Fibroblast of upper back skin (primary cell): Measurements from ENCODE around the gene ADIPOQ.
"Not testable (repeated sequence)": the region's sequence is repeated elsewhere in the genome, so short reads cannot be mapped to it uniquely, and the experiment has no call there.

Source experiments
- DNase-seq: peaks from one replicate; pipeline ENCODE4 v3.0.0-alpha.2; 2013

Gene ADIPOQ

GRCh38 chr3:186842426-186843038 is at the start of gene ADIPOQ:
Gene ADIPOQ (plus strand): TSS chr3:186842710. CDS start chr3:186853059, 10,349 bp downstream.
- DNase-seq, result no peak

DNA sequence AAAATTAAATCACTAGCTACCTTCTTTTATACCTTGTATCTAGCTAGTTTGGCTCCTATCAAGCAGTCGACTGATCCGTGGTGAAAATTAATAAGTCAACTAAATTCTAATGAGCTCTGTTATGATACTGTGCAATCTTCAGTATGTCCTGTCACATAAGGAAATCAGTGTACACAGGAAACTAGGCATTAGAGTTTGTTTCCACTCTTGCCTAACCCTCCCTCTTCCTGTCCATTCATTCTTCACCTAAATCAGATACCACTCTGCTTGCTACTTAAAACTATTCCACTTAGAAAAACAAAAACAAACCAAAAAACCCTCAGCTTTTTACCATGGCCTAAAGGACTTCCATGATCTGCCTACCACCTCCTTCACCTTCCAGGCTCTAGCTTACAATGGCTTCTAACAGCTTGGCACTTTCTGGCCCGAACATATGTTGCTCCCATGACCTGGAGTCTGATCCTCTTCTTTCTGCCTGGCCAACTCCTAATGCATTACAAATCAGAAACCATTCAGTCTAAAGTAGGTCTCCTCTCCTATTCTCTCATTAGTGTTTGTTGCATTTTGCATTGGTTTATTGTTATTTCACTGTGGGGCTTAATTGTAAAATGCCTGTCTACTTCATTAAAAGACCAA is 44.2 kb upstream of the ADIPOQ start:
- DNase-seq, result no peak

GRCh38 chr3:186800285-186800684 is 42.2 kb upstream of the ADIPOQ start:
- DNase-seq, result no peak

DNA sequence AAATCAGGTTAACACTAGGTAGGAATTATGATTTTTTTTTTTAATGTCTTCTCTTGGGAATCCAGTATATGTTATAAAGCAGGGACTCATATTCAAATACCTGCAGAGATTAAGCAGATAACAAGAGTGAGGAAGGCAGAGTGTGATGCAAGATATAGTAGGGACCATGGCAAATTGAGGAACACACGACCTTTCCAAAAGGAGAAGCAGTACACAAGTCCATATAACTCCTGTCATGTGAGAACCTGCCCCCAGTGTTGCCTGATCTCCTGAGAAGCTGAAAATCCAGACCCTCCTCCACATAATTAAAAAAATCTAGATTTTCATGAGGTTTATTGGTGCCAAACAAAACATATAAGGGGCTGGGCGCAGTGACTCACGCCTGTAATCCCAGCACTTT is 39.8 kb upstream of the ADIPOQ start:
- DNase-seq, result no peak

- not testable (repeated sequence) for DNase-seq
These were observed 39.1 kb upstream of the ADIPOQ start for GRCh38 chr3:186803447-186803846.

GRCh38 chr3:186806089-186807055 is 36.1 kb upstream of the ADIPOQ start, which contains the start of gene RFC4:
Gene RFC4 (minus strand): TSS chr3:186806482. CDS start chr3:186804713, 1,769 bp downstream.
- DNase-seq, result peak; percentile 70

DNA sequence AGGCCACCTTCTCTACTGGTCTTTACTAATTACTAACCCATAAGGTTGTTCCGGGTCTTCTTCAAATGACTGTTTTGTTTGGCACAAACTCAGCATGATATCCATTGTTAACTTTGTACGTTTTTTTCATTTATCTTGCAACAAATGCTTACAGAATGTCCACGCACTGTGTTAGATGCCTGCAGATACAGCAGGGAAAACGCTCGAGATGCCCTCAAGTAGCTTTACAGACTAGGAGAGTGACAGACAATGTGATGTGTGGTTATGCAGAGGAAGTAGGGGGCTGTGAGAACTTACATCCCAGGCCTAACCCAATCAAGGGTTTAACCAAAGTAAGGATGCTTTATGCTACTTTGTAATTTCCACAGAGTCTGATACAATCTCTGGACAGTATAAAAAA is 35.3 kb upstream of the ADIPOQ start:
- DNase-seq, result no peak

DNA sequence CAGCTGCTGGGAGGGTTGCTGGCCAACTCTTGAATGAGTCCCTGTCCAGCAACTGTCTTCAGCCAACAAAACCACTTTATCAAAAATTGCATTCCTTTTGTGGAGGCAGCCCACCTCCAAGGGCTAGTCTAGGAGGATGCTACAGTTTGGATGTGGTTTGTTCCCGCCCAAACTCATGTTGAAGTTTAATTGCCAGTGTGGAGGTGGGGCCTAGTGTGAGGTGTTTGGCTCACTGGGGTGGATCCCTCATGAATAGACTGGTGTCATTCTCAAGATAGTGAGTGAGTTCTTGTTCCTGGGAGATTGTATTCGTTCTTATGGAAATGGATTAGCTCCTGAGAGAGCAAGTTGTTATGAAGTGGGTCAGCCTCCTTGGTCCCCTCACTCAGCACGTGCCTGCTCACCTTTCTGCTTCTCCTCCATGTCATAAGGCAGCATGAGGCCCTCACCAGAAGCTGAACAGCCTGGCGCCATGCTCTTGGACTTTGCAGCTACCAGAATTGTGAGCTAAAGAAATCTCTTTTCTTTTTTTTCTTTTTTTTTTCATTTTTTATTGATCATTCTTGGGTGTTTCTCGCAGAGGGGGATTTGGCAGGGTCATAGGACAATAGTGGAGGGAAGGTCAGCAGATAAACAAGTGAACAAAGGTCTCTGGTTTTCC is 32.0 kb upstream of the ADIPOQ start:
- DNase-seq, result no peak

DNA sequence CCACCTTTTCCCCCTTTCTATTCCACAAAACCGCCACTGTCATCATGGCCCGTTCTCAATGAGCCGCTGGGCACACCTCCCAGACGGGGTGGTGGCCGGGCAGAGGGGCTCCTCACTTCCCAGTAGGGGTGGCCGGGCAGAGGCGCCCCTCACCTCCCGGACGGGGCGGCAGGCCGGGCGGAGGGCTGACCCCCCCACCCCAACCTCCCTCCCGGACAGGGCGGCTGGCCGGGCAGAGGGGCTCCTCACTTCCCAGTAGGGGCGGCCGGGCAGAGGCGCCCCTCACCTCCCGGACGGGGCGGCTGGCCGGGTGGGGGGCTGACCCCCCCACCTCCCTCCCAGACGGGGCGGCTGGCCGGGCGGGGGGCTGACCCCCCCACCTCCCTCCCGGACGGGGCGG is 31.2 kb upstream of the ADIPOQ start:
- DNase-seq, result not testable (repeated sequence)

- peak; percentile 33 for DNase-seq
These were observed 28.4 kb upstream of the ADIPOQ start for GRCh38 chr3:186814100-186814499.

- DNase-seq, result peak; percentile 86
These were observed 27.1 kb upstream of the ADIPOQ start for GRCh38 chr3:186815435-186815834.

- no peak for DNase-seq
These were observed 24.0 kb upstream of the ADIPOQ start for GRCh38 chr3:186818516-186818915.

DNA sequence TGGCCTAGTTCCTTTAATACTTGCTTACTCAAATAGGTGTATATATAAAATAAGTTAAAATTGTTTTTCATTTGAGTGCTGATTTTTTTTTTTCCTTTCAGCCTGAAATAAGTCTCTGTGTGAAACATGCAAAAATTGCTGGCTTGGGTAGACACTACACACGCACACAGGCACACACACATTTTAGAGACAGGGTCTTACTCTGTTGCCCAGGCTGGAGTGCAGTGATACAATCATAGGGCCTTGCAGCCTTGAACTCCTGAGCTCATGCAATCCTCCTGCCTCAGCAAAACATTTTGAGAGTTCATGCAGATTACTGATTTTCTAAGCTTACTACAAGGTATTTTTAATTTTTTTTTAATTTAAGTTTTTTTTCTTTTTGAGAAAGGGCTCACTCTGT is 23.6 kb upstream of the ADIPOQ start:
- DNase-seq, result no peak

DNA sequence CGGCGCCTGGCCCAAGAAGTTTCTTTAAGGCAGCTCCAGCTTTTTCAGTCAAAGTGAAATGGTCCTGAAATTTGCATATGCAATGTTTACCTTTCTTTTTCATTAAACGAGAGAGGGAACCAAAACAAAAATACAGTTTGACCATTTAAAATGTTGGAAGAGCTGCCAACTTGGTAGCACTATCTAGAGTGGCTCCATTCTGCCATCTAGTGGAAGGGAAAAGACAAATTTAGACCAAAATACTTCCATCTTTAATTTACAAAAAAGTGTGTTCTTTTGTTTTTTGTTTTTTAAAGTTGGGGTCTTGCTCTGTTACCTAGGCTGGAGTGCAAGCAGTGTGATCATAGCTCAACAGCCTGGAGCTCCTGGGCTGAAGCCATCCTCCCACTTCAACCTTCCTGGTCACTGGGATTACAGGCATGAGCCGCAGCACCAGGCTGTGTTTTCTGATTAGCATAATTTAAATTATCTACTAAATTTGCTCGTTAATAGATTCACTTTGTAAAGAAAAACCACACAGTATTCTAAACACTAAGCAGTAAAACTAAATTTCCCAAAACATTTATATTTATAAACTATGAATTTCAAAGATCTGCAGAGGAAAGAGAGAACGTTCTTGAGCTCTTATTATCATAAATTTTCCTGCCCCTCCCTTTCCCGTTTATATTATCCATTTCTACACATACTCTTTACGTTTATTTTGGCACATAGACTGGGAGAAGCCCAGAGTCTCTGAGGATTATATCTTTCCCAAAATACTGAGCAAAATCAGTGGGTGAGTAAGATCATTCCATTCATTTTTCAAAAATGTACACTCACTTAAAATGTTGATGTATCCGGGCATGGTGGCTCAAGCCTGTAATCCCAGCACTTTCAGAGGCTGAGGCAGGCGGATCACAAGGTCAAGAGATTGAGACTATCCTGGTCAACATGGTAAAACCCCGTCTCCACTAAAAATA is 20.8 kb upstream of the ADIPOQ start:
- DNase-seq, result peak; percentile 86

DNA sequence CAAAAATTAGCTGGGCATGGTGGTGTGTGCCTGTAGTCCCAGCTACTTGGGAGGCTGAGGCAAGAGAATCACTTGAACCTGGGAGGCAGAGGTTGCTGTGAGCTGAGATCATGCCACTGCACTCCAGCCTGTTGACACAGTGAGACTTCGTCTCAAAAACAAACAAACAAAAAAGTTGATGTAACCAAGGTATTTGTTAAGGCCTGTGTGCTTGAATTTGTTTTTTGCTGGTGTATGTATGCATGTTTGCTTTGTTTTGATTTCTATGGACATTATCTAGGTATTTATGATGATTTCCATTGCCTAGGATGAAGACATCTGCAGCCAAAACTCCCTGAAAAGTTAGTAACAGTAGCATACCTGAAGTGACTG is 20.1 kb upstream of the ADIPOQ start:
- DNase-seq, result not testable (repeated sequence)

DNA sequence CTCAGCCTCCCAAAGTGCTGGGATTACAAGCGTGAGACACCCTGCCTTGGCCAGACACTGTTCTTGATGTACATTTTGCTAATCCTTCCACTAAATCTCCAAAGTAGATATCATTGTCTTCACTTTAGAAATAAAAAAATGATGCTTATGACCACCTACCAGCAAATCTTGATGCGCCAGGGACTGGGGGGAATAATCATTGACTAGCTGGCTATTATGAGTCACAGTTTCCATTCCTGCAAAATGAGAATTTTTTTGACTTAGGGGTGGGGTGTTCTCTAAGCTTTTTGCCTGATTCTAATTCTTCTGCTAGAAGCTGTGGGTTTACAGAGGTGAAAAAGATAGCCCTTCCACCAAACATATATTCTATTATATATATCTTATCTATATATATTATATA is 19.1 kb upstream of the ADIPOQ start:
- peak; percentile 68 for DNase-seq

GRCh38 chr3:186824430-186825139 is 17.9 kb upstream of the ADIPOQ start:
- no peak for DNase-seq

GRCh38 chr3:186825294-186825821 is 17.2 kb upstream of the ADIPOQ start:
- DNase-seq, result peak; percentile 85

DNA sequence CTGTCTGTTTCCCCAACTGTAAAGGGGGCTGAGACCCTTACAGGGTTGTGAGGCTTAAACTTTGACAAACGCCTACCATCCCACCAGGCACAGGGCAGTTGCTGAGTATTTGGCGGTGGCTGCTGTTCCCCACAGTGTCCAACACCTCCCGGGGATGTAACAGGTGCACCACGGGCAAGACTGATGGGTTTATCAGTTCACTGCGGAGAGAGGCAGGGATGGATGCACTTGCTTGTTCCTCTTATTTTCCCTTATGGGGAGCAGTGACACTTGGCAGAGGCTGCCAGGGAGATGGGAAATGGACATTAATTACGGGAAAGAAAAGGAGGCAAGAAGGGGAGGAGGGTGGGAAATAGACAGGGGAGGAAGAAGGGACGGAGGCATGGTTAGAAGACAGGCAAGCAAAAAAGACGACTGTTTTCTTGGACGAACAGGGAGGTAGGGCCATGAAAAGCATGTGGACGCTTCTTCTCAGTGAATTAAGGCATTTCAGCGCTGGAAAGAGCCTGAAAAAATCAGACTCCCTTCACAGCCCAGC is 16.6 kb upstream of the ADIPOQ start:
- DNase-seq, result no peak

DNA sequence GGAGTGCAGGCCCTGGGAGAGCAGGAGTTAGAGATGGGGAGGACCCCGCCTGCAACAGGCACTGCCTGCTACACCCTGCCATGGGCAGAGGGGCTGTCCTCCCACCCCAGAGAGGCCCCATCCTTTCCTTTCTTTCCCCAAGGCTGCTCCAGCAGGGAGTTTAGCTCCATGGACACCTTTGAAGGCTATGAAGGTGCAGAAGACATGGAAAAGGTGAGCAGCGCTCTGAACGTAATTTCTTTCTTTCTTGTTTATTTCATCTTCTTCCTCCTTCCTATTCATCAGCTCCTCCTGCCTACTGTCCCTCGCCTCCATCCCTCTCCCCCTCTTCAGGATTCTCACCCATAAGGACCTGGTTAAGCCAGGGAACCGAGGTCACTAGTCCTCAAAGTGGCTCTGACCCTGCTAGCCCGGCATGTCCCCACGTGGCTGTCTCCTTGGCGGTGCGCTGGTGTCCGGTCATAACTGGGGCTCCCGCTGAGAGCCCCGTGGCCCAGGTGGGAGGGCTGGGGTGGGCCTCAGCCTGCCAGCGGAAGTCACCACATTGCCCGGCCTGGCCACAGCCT is 16.0 kb upstream of the ADIPOQ start:
- DNase-seq, result no peak
